Gastrocnemius medialis (tissue), 4 donors: ENCODE results near the gene PRICKLE4.

Experiments
- POLR2A ChIP-seq, 2 donors: fragments of 450-650 bp; IDR thresholded peaks; one replicate each; pipeline ENCODE4 v1.6.1; 2017; ENCODE audit warnings: antibody characterized with exemption in 2 of 2, mild to moderate bottlenecking in 2 of 2, moderate library complexity in 2 of 2
- TF ChIP-seq, protein P1 (sequence below), 5 experiments: fragments of 450-650 bp in 3 of 5; fragments of 200-600 bp in 2 of 5; sonication (generic) in 2 of 5; IDR thresholded peaks in 4 of 5; conservative IDR thresholded peaks in 1 of 5; 1 replicate in 4 of 5; 2 replicates in 1 of 5; pipeline ENCODE4 v1.5.1; 2016 to 2019; ENCODE audit warnings: antibody characterized with exemption in 5 of 5, mild to moderate bottlenecking in 3 of 5, moderate library complexity in 3 of 5

DNA sequence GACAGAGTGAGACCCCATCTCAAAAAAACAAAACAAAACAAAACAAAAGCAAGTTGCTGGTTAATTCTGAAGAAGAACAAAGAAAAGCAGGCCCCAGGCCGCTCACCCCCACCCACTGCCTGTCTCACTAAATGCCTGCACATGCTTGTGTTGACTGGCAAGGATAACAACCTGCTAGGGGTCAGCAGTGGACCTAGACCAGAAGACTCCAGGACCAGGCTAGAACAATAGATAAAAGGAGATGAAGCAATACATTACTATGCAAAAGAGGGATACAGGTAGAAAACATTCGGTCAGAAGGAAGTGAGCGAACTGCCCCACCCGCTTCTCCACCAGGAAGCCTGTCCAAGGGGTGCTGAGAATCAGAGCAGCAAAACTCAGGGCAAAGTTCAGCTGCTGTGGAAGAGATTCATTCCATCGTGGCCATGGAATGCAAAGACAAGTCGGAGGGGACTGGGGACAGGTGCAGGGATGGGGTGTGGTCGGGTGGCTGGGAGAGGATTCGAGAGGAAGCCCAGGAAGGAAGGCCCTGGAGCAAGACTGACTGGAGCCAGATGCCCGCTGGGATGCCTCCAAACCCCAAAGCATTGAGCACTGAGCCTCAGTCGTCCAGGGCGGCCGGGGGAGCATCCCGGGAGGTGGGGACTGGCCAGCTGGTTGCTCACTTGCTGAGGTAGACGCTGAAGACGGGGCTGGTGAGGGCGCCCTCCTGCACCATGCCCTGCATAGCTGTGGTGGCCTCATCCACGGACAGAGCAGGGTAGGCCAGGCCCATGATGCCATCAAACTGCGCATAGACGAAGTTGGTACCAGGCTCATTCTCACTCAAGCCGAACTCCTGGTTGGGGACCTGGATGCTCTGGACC lies 38.7 kb upstream of the PRICKLE4 start:
- TF ChIP-seq POLR2A (IDR thresholded peaks at IDR 0.05): no peak
- TF ChIP-seq, protein P1, sequence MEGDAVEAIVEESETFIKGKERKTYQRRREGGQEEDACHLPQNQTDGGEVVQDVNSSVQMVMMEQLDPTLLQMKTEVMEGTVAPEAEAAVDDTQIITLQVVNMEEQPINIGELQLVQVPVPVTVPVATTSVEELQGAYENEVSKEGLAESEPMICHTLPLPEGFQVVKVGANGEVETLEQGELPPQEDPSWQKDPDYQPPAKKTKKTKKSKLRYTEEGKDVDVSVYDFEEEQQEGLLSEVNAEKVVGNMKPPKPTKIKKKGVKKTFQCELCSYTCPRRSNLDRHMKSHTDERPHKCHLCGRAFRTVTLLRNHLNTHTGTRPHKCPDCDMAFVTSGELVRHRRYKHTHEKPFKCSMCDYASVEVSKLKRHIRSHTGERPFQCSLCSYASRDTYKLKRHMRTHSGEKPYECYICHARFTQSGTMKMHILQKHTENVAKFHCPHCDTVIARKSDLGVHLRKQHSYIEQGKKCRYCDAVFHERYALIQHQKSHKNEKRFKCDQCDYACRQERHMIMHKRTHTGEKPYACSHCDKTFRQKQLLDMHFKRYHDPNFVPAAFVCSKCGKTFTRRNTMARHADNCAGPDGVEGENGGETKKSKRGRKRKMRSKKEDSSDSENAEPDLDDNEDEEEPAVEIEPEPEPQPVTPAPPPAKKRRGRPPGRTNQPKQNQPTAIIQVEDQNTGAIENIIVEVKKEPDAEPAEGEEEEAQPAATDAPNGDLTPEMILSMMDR (IDR thresholded peaks at IDR 0.05 in 4 of 5, conservative IDR thresholded peaks at IDR 0.05 in 1 of 5): no peak
